ENCODE data around the gene FAM83D. TPM values are rescaled to one million over a fixed set of nuclear protein-coding genes. Genes with fewer than 3 reads are reported as not detected.
A peak's percentile ranks its signal among the peaks of the same experiment; 100 is the strongest.

Gene FAM83D
- total RNA-seq, 1 donor from 2014 or later = 4.5 TPM

GRCh38 chr20:38931984-38932383, 5.8 kb downstream of the FAM83D start:
- Mint-ChIP-seq H3K9me3 (ENCODE audit: low read depth) (no peaks in the 10 kb centered on the region), H3K4me3 (ENCODE audit: unreplicated experiment) (no peak overlapping the region), H3K27me3 (ENCODE audit: low read depth) (no peaks in the 10 kb centered on the region), H3K27ac (ENCODE audit: unreplicated experiment) (no peak overlapping the region), H3K4me1 (ENCODE audit: low read depth) (peaks cover 21% of the 10 kb centered on the region), H3K36me3 (ENCODE audit: low read depth) (no peaks in the 10 kb centered on the region)
- DNase-seq (ENCODE audit: low spot score) = no peak
- no peak for TF ChIP-seq CTCF (IDR thresholded peaks at IDR 0.05)

GRCh38 chr20:38932457-38933120, 6.4 kb downstream of the FAM83D start:
- no peak overlapping the region for H3K4me3 Mint-ChIP-seq (ENCODE audit: unreplicated experiment)
- peak overlapping the region; percentile 36 for H3K27ac Mint-ChIP-seq (ENCODE audit: unreplicated experiment)
- H3K4me1 Mint-ChIP-seq (ENCODE audit: low read depth) = peaks cover 19% of the 10 kb centered on the region
- TF ChIP-seq CTCF (IDR thresholded peaks at IDR 0.05) = no peak
- no peak for DNase-seq (ENCODE audit: low spot score)
- no peaks in the 10 kb centered on the region for H3K36me3 Mint-ChIP-seq (ENCODE audit: low read depth)
- no peaks in the 10 kb centered on the region for H3K9me3 Mint-ChIP-seq (ENCODE audit: low read depth)
- no peaks in the 10 kb centered on the region for H3K27me3 Mint-ChIP-seq (ENCODE audit: low read depth)

DNA sequence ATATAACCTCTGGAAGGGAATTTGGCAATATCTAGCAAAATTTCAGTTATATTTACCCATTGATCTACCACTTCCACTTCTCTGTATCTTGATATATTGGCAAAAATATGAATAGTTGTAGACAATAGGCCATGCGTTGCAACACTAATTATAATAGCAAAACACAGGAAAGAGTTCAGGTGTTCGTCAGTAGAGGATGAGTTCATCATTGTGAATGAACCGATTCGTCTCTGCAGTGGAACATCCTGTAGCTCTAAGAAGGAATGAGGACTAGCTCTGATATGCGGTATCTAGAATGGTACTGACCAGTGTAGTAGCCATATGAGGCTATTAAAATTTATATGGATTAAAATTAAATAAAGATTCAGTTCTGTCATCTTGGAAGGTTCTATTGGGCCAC, 8.3 kb downstream of the FAM83D start:
- Mint-ChIP-seq H3K4me3 (ENCODE audit: unreplicated experiment) (no peak overlapping the region), H3K27ac (ENCODE audit: unreplicated experiment) (no peak overlapping the region), H3K9me3 (ENCODE audit: low read depth) (no peaks in the 10 kb centered on the region), H3K4me1 (ENCODE audit: low read depth) (peaks cover 7% of the 10 kb centered on the region), H3K36me3 (ENCODE audit: low read depth) (peaks cover 2% of the 10 kb centered on the region), H3K27me3 (ENCODE audit: low read depth) (no peaks in the 10 kb centered on the region)
- TF ChIP-seq CTCF (IDR thresholded peaks at IDR 0.05) = no peak
- DNase-seq (ENCODE audit: low spot score) = no peak

DNA sequence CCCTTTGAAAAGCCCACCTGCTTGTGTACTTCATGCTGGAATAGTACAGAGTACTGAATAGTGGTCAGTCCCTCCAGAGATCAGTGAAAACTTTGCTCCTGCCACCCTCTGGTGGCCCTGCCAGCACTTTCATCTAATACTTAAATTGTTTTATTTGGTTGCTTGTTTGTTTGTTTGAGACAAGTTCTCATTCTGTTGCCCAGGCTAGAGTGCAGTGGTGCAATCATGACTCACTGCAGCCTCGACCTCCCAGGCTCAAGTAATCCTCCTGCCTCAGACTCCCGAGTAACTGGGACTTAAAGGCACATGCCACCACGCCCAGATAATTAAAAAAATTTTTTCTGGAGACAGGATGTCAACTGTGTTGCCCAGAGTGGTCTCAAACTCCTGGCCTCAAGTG, 9.1 kb downstream of the FAM83D start:
- peaks cover 2% of the 10 kb centered on the region for H3K36me3 Mint-ChIP-seq (ENCODE audit: low read depth)
- no peak for DNase-seq (ENCODE audit: low spot score)
- peak; percentile 55 for TF ChIP-seq CTCF (IDR thresholded peaks at IDR 0.05)

GRCh38 chr20:38935967-38936407, 9.8 kb downstream of the FAM83D start:
- H3K27ac Mint-ChIP-seq (ENCODE audit: unreplicated experiment) = no peak overlapping the region
- no peak for TF ChIP-seq CTCF (IDR thresholded peaks at IDR 0.05)
- no peaks in the 10 kb centered on the region for H3K27me3 Mint-ChIP-seq (ENCODE audit: low read depth)
- no peaks in the 10 kb centered on the region for H3K9me3 Mint-ChIP-seq (ENCODE audit: low read depth)
- H3K4me1 Mint-ChIP-seq (ENCODE audit: low read depth) = peaks cover 7% of the 10 kb centered on the region
- no peak overlapping the region for H3K4me3 Mint-ChIP-seq (ENCODE audit: unreplicated experiment)
- no peak for DNase-seq (ENCODE audit: low spot score)
- peaks cover 2% of the 10 kb centered on the region for H3K36me3 Mint-ChIP-seq (ENCODE audit: low read depth)

More for the DNA sequence above, 9.1 kb downstream of the FAM83D start:
- H3K27ac Mint-ChIP-seq (ENCODE audit: unreplicated experiment) = no peak overlapping the region
- no peaks in the 10 kb centered on the region for H3K9me3 Mint-ChIP-seq (ENCODE audit: low read depth)
- H3K4me3 Mint-ChIP-seq (ENCODE audit: unreplicated experiment) = no peak overlapping the region
- peaks cover 7% of the 10 kb centered on the region for H3K4me1 Mint-ChIP-seq (ENCODE audit: low read depth)
- H3K27me3 Mint-ChIP-seq (ENCODE audit: low read depth) = no peaks in the 10 kb centered on the region
